ACC112 (cell line): Measurements from ENCODE around the gene KLHDC7B.
A peak's percentile ranks its signal among the peaks of the same experiment; 100 is the strongest.

Source experiments
- H2AFZ ChIP-seq: fragments of 200-600 bp; sonication (generic); one replicate; pipeline ENCODE4 v1.6.0; 2017; ENCODE audit warnings: antibody characterized with exemption, low read length; ENCODE audit not compliant: unreplicated experiment
- H3K27ac ChIP-seq: fragments of 200-600 bp; sonication (generic); 2 replicates; pipeline ENCODE4 v1.5.1; 2014; ENCODE audit warnings: low read depth, mild to moderate bottlenecking, antibody characterized with exemption, low read length, moderate library complexity
- H3K27me3 ChIP-seq: fragments of 200-600 bp; sonication (generic); 2 replicates; pipeline ENCODE4 v1.6.1; 2014; ENCODE audit warnings: mild to moderate bottlenecking, antibody characterized with exemption, low read length, moderate library complexity, mixed read lengths; ENCODE audit not compliant: insufficient read depth
- H3K36me3 ChIP-seq: fragments of 200-600 bp; sonication (generic); 2 replicates; pipeline ENCODE4 v1.6.1; 2016; ENCODE audit warnings: mild to moderate bottlenecking, antibody characterized with exemption, low read length, moderate library complexity, mixed read lengths; ENCODE audit not compliant: insufficient read depth
- H3K4me1 ChIP-seq: fragments of 200-600 bp; sonication (generic); one replicate; pipeline ENCODE4 v1.6.1; 2016; ENCODE audit warnings: low read length, mixed read lengths; ENCODE audit not compliant: insufficient read depth, unreplicated experiment, control insufficient read depth
- H3K4me3 ChIP-seq: fragments of 200-600 bp; sonication (generic); 2 replicates; pipeline ENCODE4 v1.5.1; 2014; ENCODE audit warnings: mild to moderate bottlenecking, low read depth, low read length
- H3K79me2 ChIP-seq: fragments of 200-600 bp; sonication (generic); one replicate; pipeline ENCODE4 v1.6.0; 2016; ENCODE audit warnings: low read length; ENCODE audit not compliant: control insufficient read depth, unreplicated experiment, insufficient read depth

KLHDC7B gene

DNA sequence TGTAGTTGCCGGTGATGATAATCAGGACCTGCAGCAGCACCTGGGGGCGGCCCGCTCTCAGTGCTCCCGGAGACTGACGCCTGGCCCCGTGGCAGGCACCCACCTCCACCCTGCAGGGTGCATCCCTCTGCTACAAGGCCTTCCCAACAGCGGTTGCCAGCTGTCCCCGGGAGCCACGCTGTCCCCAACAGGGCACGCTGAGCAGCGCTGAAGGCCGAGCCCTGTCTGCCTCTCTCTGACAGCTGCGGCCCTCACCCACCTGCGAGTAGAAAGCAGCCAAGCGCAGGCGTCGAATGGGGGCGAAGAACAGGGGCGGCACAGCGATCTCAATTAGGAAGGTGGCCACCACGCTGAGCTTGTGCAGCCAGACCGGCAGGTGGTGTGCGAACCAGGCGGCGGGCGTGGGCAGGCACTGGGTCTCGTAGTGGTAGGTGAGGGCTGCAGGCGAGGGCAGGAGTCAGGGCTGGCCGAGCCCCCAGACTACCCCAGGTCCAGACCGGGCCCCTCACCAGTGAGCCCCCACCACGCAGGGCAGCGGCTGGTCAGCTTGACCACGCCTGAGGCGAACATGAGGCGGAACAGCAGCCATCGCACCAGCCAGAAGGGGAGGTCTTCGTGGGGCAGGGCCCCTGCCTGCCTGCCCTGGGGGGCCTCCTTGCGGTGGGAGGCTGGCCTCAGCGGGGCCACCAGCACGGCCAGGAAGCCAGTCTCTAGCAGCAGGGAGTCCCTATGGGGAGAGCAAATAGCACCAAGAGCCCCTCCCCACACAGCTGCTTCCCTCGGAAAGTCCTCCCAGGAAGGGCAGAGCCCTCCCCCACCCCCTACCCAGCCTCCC is 39.7 kb upstream of the KLHDC7B start:
- Histone ChIP-seq H3K79me2 (peaks cover 35% of the 10 kb centered on the region), H3K36me3 (no peaks in the 10 kb centered on the region), H3K4me3 (peak overlapping the region; percentile 92), H2AFZ (no peak overlapping the region), H3K27ac (no peak overlapping the region), H3K4me1 (peaks cover 9% of the 10 kb centered on the region), H3K27me3 (no peaks in the 10 kb centered on the region)

- peak overlapping the region; percentile 92 for H3K4me3 ChIP-seq
- H3K27ac ChIP-seq, result peak overlapping the region; percentile 51
- H3K27me3 ChIP-seq, result no peaks in the 10 kb centered on the region
- no peaks in the 10 kb centered on the region for H3K36me3 ChIP-seq
- peaks cover 35% of the 10 kb centered on the region for H3K79me2 ChIP-seq
- peaks cover 9% of the 10 kb centered on the region for H3K4me1 ChIP-seq
- peak overlapping the region; percentile 68 for H2AFZ ChIP-seq
These were observed 38.9 kb upstream of the KLHDC7B start for GRCh38 chr22:50506611-50507420.

- Histone ChIP-seq H3K27ac (peak within 1 kb of the TSS; percentile 84), H3K27me3 (no peaks in the 10 kb centered on the region), H3K79me2 (peaks cover 35% of the 10 kb centered on the region), H3K4me3 (peak within 1 kb of the TSS; percentile 97), H3K36me3 (no peaks in the 10 kb centered on the region), H3K4me1 (peaks cover 9% of the 10 kb centered on the region), H2AFZ (peak within 1 kb of the TSS; percentile 68)
These were observed 38.2 kb upstream of the KLHDC7B start, which contains the start of gene LMF2 for GRCh38 chr22:50507421-50507990. LMF2 (minus strand) TSS chr22:50507702; CDS start chr22:50507675, 27 bp downstream.

- H3K36me3 ChIP-seq, result no peaks in the 10 kb centered on the region
- H3K27ac ChIP-seq, result peak within 1 kb of the TSS; percentile 84
- peaks cover 40% of the 10 kb centered on the region for H3K79me2 ChIP-seq
- H2AFZ ChIP-seq, result peak within 1 kb of the TSS; percentile 68
- H3K4me3 ChIP-seq, result peak within 1 kb of the TSS; percentile 97
- no peaks in the 10 kb centered on the region for H3K27me3 ChIP-seq
- H3K4me1 ChIP-seq, result peaks cover 9% of the 10 kb centered on the region
These were observed 37.5 kb upstream of the KLHDC7B start, which contains the start of gene NCAPH2 for GRCh38 chr22:50507991-50508884. NCAPH2 (plus strand) TSS chr22:50508224; CDS start chr22:50508338, 114 bp downstream.

GRCh38 chr22:50508897-50509296 is 36.8 kb upstream of the KLHDC7B start:
- Histone ChIP-seq H3K4me3 (peak overlapping the region; percentile 97), H3K36me3 (no peaks in the 10 kb centered on the region), H2AFZ (no peak overlapping the region), H3K79me2 (peaks cover 44% of the 10 kb centered on the region), H3K4me1 (peaks cover 9% of the 10 kb centered on the region), H3K27ac (peak overlapping the region; percentile 84), H3K27me3 (no peaks in the 10 kb centered on the region)

DNA sequence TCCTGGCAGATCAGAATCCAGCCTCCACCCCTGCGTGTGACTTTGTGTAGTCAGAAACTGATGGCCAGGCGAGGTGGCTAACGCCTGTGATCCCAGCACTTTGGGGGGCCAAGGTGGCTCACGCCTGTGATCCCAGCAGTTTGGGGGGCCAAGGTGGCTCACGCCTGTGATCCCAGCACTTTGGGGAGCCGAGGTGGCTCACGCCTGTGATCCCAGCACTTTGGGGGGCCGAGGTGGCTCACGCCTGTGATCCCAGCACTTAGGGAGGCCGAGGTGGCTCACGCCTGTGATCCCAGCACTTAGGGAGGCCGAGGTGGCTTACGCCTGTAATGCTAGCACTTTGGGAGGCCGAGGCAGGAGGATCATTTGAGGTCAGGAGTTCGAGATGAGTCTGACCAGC is 32.5 kb upstream of the KLHDC7B start:
- no peaks in the 10 kb centered on the region for H3K27me3 ChIP-seq
- no peaks in the 10 kb centered on the region for H3K36me3 ChIP-seq
- H2AFZ ChIP-seq, result no peak overlapping the region
- H3K4me1 ChIP-seq, result peaks cover 6% of the 10 kb centered on the region
- H3K4me3 ChIP-seq, result no peak overlapping the region
- no peak overlapping the region for H3K27ac ChIP-seq
- peaks cover 37% of the 10 kb centered on the region for H3K79me2 ChIP-seq

DNA sequence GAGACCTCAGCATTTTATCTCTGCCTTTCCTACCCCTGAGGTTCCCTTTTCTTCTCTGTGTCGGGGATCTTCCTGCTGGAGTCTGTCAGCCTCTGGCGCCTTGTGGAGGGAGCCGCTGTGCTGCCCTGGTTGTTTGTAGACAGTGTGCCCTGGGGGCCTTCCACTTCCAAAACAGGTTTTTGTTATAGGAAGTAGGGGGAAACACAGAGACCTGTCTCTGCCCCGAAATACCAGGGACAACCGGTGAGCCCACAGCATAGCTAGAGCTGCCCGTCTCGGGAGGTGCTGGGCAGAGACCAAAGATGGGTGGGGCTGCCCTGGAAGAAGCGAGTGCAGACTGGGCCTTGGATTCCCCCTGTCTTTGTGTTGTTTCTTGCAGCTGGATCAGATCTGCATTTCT is 29.6 kb upstream of the KLHDC7B start:
- no peak overlapping the region for H3K27ac ChIP-seq
- H3K4me3 ChIP-seq, result no peak overlapping the region
- H3K27me3 ChIP-seq, result no peaks in the 10 kb centered on the region
- no peaks in the 10 kb centered on the region for H3K36me3 ChIP-seq
- no peak overlapping the region for H2AFZ ChIP-seq
- H3K79me2 ChIP-seq, result peaks cover 19% of the 10 kb centered on the region
- no peaks in the 10 kb centered on the region for H3K4me1 ChIP-seq

DNA sequence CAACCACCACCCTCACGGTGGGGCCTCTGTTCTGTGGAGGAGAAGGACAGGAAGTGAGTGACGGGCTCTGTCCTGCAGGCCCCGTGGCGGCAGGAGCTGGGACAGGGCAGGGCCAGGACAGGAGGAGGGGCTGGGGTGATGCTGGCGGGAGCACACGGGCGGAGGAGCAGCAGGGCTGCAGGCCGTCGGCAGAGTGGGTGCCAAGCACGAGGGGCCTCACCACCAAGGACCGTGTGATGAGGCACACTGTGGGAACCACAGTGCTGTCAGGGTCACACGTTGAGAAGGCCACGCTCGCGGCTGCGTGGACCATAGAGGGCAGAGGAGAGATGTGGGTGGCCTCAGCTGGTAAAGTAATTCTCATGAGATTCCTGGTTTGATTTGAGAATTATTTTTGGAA is 28.8 kb upstream of the KLHDC7B start:
- no peak overlapping the region for H3K4me3 ChIP-seq
- no peaks in the 10 kb centered on the region for H3K36me3 ChIP-seq
- H2AFZ ChIP-seq, result no peak overlapping the region
- no peaks in the 10 kb centered on the region for H3K27me3 ChIP-seq
- no peaks in the 10 kb centered on the region for H3K4me1 ChIP-seq
- H3K79me2 ChIP-seq, result peaks cover 19% of the 10 kb centered on the region
- no peak overlapping the region for H3K27ac ChIP-seq

GRCh38 chr22:50517495-50518260 is 28.0 kb upstream of the KLHDC7B start:
- peaks cover 19% of the 10 kb centered on the region for H3K79me2 ChIP-seq
- H2AFZ ChIP-seq, result no peak overlapping the region
- H3K36me3 ChIP-seq, result no peaks in the 10 kb centered on the region
- H3K4me1 ChIP-seq, result no peaks in the 10 kb centered on the region
- H3K4me3 ChIP-seq, result no peak overlapping the region
- H3K27me3 ChIP-seq, result no peaks in the 10 kb centered on the region
- no peak overlapping the region for H3K27ac ChIP-seq
